Right lobe of liver (tissue), 6 donors: Measurements from ENCODE around the gene EXOC3L1. TPM values are rescaled to one million over a fixed set of nuclear protein-coding genes. Genes with fewer than 3 reads are reported as not detected.

Source experiments
- ATAC-seq, 4 donors: fragments of 200-7000 bp; cut with Tn5 transposase; one replicate each; pipeline ENCODE4 v1.9.1; 2020; ENCODE audit warnings: mild to moderate bottlenecking in 4 of 4, moderate library complexity in 4 of 4
- DNase-seq, 3 donors: peaks; one replicate each; pipeline ENCODE4 v3.0.0-alpha.2; 2020
- H3K27ac ChIP-seq, 3 donors: fragments of 200-600 bp; one replicate each; pipeline ENCODE4 v1.8.0; 2022
- H3K27me3 ChIP-seq, 2 donors: fragments of 200-600 bp; one replicate each; pipeline ENCODE4 v1.8.0; 2022
- H3K36me3 ChIP-seq, 4 donors: fragments of 200-600 bp; sonication (generic) in 1 of 4; one replicate each; pipeline versions ENCODE4 v1.5.1 to v1.8.0; 2017 to 2022; ENCODE audit warnings: control low read depth in 1 of 4
- H3K4me1 ChIP-seq, 4 donors: fragments of 200-600 bp; sonication (generic) in 1 of 4; one replicate each; pipeline versions ENCODE4 v1.5.1 to v1.8.0; 2017 to 2022; ENCODE audit warnings: control low read depth in 1 of 4
- H3K4me3 ChIP-seq, 3 donors: fragments of 200-600 bp; one replicate each; pipeline ENCODE4 v1.8.0; 2022
- H3K9me3 ChIP-seq, 4 donors: fragments of 200-600 bp; sonication (generic) in 1 of 4; one replicate each; pipeline versions ENCODE4 v1.5.1 to v1.8.0; 2017 to 2022; ENCODE audit warnings: control low read depth in 1 of 4
- CTCF ChIP-seq, 4 donors: fragments of 200-600 bp in 3 of 4; fragments of 450-650 bp in 1 of 4; IDR thresholded peaks; one replicate each; pipeline versions ENCODE4 v1.5.1 to v1.8.0; 2016 to 2022; ENCODE audit warnings: antibody characterized with exemption in 4 of 4, mild to moderate bottlenecking in 2 of 4
- POLR2A ChIP-seq: fragments of 450-650 bp; IDR thresholded peaks from one replicate; pipeline ENCODE4 v1.6.1; 2017; ENCODE audit warnings: antibody characterized with exemption, mild to moderate bottlenecking
- WGBS: methylation state at CpG from one replicate; pipeline ENCODE4 v1.1.6; 2018; ENCODE audit warnings: low coverage, low lambda C conversion rate; ENCODE audit not compliant: insufficient coverage; ENCODE audit errors: missing lambda C conversion rate; 5-methylcytosine and 5-hydroxymethylcytosine counted together
- intact Hi-C, 2 donors: fragments of 100-400 bp; cut with DNase I; formaldehyde crosslinking; loops; one replicate each; pipeline versions ENCODE4 v1.11.2 to v1.14.1; 2022
- microRNA counts: library from miRNA; unstranded; fragments of <30 nt; microRNA quantifications from one replicate; lab custom pipeline; 2016
- microRNA-seq, 2 donors: library from miRNA; unstranded; fragments of <30 nt; microRNA quantifications; one replicate each; pipeline ENCODE4, GENCODE V29; 2019 to 2020
- small RNA-seq, 2 experiments: library from RNA; depleted of rRNA; stranded (forward); fragments of <200 nt; gene quantifications; one replicate each; pipeline ENCODE3, GENCODE V24; 2016
- total RNA-seq, 6 experiments: library from RNA; depleted of rRNA in 2 of 6; stranded (reverse); fragments of >200 nt in 2 of 6; fragmentation: NEBNext Ultra II Directional in 3 of 6; extraction: Animal tissue kit (Norgen Biotek cat#: 25700) in 3 of 6; gene quantifications; one replicate each; pipeline versions ENCODE4 v1.1.0 to v1.2.4, GENCODE V29; 2016 to 2023
- donor health status: DM: no; HTN: yes; CAD: no.
- donor health status: DM: no; HTN: no; CAD: no.
- donor health status: DM: no; HTN: no; CAD: no.
- donor health status: DM: no; HTN: yes; CAD: no.
- donor health status: DM: no; HTN: yes; CAD: no.

EXOC3L1 gene
- total RNA-seq, 6 experiments from 2014 or later: 1.8 to 4.3 (median 2.5) TPM

- intact Hi-C loops: no loop called here
- ATAC-seq (no peak), DNase-seq (no peak)
- no CpG with 5 or more reads among the region's 13 CpGs for WGBS
- Histone ChIP-seq H3K27ac (no peak overlapping the region), H3K4me1 (no peaks in the 10 kb centered on the region), H3K9me3 (no peaks in the 10 kb centered on the region), H3K27me3 (no peaks in the 10 kb centered on the region), H3K36me3 (peaks cover 6 to 100% (median 64%) of the 10 kb centered on the region in 4 donors), H3K4me3 (no peak overlapping the region)
- TF ChIP-seq POLR2A: no peak
- no peak for TF ChIP-seq CTCF (IDR thresholded peaks at IDR 0.05)
These were observed 48.5 kb downstream of the EXOC3L1 start for GRCh38 chr16:67141391-67141790.

DNA sequence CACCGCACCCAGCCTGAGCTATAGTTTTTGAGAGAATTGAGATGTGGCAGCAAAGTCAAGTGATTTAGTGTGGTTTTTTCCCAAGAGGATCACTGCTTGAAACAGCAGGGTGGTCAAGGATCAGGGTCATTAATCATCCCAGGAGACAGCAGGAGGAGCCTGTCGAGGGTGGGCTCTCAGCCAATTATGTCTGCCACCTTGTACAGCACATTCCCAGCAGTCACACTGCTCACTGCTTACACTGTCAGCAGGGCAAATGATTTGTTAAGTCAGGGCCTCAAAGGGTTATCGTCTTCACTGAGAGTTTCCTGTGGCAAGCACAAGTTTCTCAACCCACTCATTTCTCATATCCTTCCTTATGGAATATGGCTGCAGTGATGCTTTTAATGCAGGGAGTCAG is 52.3 kb downstream of the EXOC3L1 start:
- Histone ChIP-seq H3K36me3 (peaks cover 0 to 100% (median 62%) of the 10 kb centered on the region in 4 donors), H3K9me3 (no peaks in the 10 kb centered on the region), H3K27ac (no peak overlapping the region), H3K4me1 (no peaks in the 10 kb centered on the region), H3K4me3 (no peak overlapping the region), H3K27me3 (no peaks in the 10 kb centered on the region)
- peak; percentile 26 to 58 (median 48) for ATAC-seq
- no peak for DNase-seq
- intact Hi-C loops: no loop called here
- WGBS: 33% methylated on average over 2 of the region's 3 CpGs
- TF ChIP-seq POLR2A (no peak), CTCF (IDR thresholded peaks at IDR 0.05) (no peak)

MicroRNAs within 50 kb of the gene (microRNA counts, 767-probe panel; counts per million panel counts)
- microRNA hsa-miR-328 (lab: Ali Mortazavi, UCI): 237 counts per million

Small RNA genes lying within 50 kb of the gene (microRNA-seq; reads per million reads assigned to microRNA genes)
- 170 to 199 reads per million in 2 donors for gene MIR328

Small RNA genes lying within 50 kb of the gene (small RNA-seq; reads per million reads assigned to genes)
- 2.5 to 4.7 reads per million in 2 experiments for gene MIR328

Other genes starting within 250 kb of the EXOC3L1 start
- gene CES3, start 228.9 kb downstream of the EXOC3L1 start, total RNA-seq: 10 to 100 TPM; 19.1 to 82.4 (median 35.9) TPM
- 10 to 100 TPM in 4 of 6 experiments, 1 to 10 TPM in 2; 5.2 to 54.7 (median 15.3) TPM for gene CES4A, start 201.5 kb downstream of the EXOC3L1 start, total RNA-seq
- gene CBFB, start 161.0 kb downstream of the EXOC3L1 start, total RNA-seq: 10 to 100 TPM in 5 of 6 experiments, 1 to 10 TPM in 1; 7.9 to 23.3 (median 18.9) TPM
- 10 to 100 TPM; 22.3 to 45.1 (median 32.4) TPM for gene PHAF1, start 80.2 kb downstream of the EXOC3L1 start, total RNA-seq
- 1 to 10 TPM in 5 of 6 experiments, under 1 TPM in 1; 0.95 to 3.9 (median 1.7) TPM for gene B3GNT9, start 39.1 kb downstream of the EXOC3L1 start, total RNA-seq
- gene TRADD, start 30.2 kb downstream of the EXOC3L1 start, total RNA-seq: 10 to 100 TPM in 4 of 6 experiments, 1 to 10 TPM in 2; 9.5 to 16.3 (median 10.6) TPM
- gene FBXL8, start 30.2 kb downstream of the EXOC3L1 start, total RNA-seq: 10 to 100 TPM in 4 of 6 experiments, 1 to 10 TPM in 2; 6.1 to 15.0 (median 11.6) TPM
- 10 to 100 TPM; 10.4 to 44.1 (median 30.1) TPM for gene HSF4, start 25.4 kb downstream of the EXOC3L1 start, total RNA-seq
- gene NOL3, start 19.6 kb downstream of the EXOC3L1 start, total RNA-seq: 10 to 100 TPM; 21.5 to 44.3 (median 28.1) TPM
- 10 to 100 TPM in 2 of 6 experiments, 1 to 10 TPM in 4; 3.5 to 13.8 (median 9.3) TPM for gene MATCAP1, start 6.2 kb downstream of the EXOC3L1 start, total RNA-seq
- gene E2F4, start 2.0 kb upstream of the EXOC3L1 start, total RNA-seq: 10 to 100 TPM; 14.4 to 36.4 (median 22.4) TPM
- gene ELMO3, start 9.0 kb upstream of the EXOC3L1 start, total RNA-seq: 1 to 10 TPM; 1.8 to 8.0 (median 4.6) TPM
- gene TMEM208, start 37.0 kb upstream of the EXOC3L1 start, total RNA-seq: 10 to 100 TPM; 32.6 to 58.7 (median 40.5) TPM
- 1 to 10 TPM; 2.3 to 9.6 (median 3.5) TPM for gene FHOD1, start 57.3 kb upstream of the EXOC3L1 start, total RNA-seq
- under 1 TPM; 0.06 to 0.53 (median 0.15) TPM for gene SLC9A5, start 58.8 kb upstream of the EXOC3L1 start, total RNA-seq
- gene PLEKHG4, start 89.4 kb upstream of the EXOC3L1 start, total RNA-seq: under 1 TPM; 0.09 to 0.53 (median 0.20) TPM
- not detected for gene KCTD19, start 136.6 kb upstream of the EXOC3L1 start, total RNA-seq
- gene LRRC36, start 136.7 kb upstream of the EXOC3L1 start, total RNA-seq: not detected
- gene TPPP3, start 203.4 kb upstream of the EXOC3L1 start, total RNA-seq: under 1 TPM in 5 of 6 experiments, not detected in 1; 0.24 to 0.65 (median 0.37) TPM
- 1 to 10 TPM; 1.2 to 4.0 (median 1.8) TPM for gene ZDHHC1, start 226.3 kb upstream of the EXOC3L1 start, total RNA-seq
- gene HSD11B2, start 241.0 kb upstream of the EXOC3L1 start, total RNA-seq: 1 to 10 TPM; 1.3 to 2.7 (median 2.1) TPM